HG03457 (cell line): Measurements from ENCODE around the gene GATC.
A peak's percentile ranks its signal among the peaks of the same experiment; 100 is the strongest.
"Not testable (repeated sequence)": the region's sequence is repeated elsewhere in the genome, so short reads cannot be mapped to it uniquely, and the experiment has no call there.

Experiments
- ATAC-seq: cut with Tn5 transposase; IDR thresholded peaks from one replicate; pipeline ENCODE4 v1.9.1; 2021; ENCODE audit warnings: moderate number of reproducible peaks; ENCODE audit not compliant: unreplicated experiment

The GATC gene

DNA sequence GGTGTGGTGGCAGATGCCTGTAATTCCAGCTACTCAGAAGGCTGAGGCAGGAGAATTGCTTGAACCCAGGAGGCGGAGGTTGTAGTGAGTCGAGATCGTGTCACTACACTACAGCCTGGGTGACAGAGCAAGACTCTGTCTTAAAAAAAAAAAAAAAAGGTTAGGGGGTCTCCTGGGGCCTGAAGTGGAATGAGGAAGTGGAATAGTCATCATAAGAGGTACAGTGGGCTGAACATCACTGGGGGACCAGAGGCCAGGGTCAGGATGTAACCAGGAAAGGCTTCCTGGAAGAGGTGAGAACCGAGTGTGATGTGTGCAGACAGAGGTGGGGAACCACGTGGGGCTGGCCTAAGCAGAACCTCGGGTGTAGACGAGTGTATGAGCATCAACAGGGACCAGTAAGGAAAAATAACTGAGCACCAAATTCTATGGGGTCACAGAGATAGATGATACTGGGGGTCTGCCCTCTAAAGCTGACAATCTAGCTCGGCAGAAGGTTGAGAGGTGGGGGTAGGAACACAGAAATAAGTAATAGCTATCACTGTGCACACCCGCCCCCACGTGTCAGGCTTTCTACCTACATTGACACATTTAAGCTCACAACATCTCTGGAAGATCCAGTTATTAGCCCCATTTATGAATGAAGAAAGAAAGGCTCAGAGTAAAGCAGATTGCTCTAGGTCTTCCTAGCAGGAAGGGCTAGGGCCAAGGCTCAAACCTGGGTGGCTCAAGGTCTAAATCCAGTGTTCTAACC, 13.3 kb upstream of the GATC start:
- ATAC-seq = no peak

DNA sequence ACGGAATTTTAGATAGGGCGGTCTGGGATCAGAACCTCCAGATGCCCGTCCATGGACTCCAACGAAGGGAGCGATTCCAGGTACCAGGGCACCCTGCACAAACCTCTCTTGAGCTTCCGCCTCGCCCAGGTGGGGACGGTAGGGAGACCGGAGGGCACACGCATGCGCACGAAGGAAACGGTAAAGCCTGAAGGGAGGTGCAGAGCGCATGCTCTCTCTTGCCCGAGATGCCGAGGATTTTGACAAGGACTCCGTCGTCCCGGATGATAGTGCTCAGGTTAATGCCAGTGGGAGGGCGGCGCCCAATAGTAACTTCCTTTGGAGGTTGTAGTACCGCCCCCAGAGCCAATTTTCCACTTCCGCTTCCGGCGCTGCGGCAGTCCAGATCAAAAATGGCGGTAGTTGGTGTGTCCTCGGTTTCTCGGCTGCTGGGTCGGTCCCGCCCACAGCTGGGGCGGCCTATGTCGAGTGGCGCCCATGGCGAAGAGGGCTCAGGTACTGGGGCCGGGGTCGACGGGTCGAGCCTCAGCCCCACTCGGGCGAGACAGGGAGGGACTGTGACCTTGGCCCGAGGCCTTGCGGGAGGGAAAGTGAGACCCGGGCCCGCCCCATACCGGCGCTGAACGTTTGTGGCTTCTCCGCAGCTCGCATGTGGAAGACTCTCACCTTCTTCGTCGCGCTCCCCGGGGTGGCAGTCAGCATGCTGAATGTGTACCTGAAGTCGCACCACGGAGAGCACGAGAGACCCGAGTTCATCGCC, 8.3 kb upstream of the GATC start, which contains the start of gene COX6A1:
Gene COX6A1 (plus strand): TSS at position 379 of the 760 bp plus-strand sequence. CDS start 14 bp downstream, at position 393.
- peak; percentile 89 for ATAC-seq

GRCh38 chr12:120438495-120439198, 7.6 kb upstream of the GATC start:
- ATAC-seq = no peak

DNA sequence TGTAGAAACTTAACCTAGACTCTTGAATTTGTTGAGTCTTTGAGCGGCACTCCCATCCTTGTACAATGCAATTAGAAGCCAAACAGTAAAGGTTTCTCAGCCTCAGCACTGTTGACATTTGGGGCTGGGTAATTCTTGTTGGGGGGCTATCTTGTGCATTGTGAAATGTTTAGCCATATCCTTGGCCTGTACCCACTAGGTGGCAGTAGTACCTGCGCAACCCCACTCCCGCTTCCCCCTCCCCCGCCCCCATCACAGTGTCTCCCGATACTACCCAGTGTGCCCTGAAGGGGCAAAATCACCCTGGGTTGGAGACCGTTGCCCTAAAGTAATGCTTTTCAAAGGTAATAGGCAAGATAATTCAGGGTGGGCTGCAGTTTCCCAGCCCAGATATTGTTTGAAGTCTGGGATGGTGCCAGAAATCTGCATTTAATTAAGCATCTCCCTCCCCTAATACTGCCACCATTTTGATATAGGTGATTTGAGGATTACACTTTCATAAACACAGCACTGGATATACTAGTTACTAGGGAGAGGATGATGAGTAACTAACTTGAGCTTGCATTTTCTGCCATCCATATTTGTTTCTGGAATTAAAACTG, 6.5 kb upstream of the GATC start:
- no peak for ATAC-seq

- ATAC-seq = no peak
Measured at GRCh38 chr12:120444676-120445075, 1.6 kb upstream of the GATC start.

GRCh38 chr12:120446844-120447178, 567 bp downstream of the GATC start:
- peak; percentile 21 for ATAC-seq

DNA sequence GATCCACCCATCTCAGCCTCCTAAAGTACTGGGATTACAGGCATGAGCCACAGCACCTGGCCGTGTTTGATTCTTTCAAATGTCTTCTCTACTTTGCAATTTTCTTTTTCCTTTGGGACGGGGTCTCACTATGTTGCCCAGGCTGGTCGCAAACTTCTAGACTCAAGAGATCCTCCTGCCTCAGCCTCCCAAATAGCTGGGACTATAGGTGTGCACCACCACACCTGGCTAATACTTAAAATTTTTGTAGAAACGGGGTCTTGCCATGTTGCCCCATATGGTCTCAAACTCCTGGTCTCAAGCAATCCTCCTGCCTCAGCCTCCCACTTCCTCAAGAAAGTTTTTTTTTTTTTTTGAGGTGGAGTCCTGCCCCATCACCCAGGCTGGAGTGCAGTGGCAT, 1.7 kb downstream of the GATC start:
- ATAC-seq = no peak

- ATAC-seq = not testable (repeated sequence)
Measured at GRCh38 chr12:120452524-120452923, 6.3 kb downstream of the GATC start.

- ATAC-seq = no peak
Measured at GRCh38 chr12:120453060-120453750, 7.0 kb downstream of the GATC start.

- ATAC-seq = no peak
Measured at GRCh38 chr12:120453977-120454376, 7.7 kb downstream of the GATC start.

GRCh38 chr12:120455302-120455701, 9.1 kb downstream of the GATC start:
- no peak for ATAC-seq

DNA sequence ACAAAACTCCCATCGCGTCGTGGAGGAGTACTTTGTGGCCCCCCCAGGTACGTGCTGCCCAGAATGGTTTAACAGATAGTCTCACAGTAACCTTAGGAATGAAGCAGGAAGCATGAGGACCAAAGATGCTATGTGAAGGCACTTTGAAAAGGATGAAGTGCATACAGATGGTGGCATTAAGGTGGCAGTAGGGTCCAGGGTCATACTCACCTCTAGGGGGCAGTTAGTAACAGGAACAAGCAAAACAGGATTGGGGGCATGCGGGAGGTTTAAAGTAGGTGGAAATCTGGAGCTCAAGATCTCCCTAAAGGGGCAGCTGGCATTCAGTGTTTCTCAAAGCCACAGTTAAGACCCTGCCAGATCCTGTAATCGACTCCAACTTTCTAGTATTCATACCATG, 10.9 kb downstream of the GATC start:
- ATAC-seq = no peak

DNA sequence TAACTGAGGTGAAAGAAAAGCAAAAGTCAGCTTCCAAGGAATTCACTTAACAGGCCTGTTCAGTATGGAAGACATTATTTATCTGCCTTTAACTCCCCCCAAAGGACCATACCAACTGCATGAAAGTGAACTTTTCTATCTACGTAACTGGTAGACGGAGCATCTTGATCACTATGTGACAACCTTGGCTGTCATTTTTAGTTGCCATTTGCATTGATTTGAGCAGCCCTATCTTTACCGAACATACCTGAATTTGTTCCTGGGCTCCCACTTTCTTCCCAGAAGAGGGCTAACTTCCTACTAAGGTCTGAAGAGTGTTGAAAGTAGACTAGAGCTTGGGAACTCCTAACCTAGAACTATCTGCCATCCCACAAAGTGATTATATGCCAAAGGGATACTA, 13.9 kb downstream of the GATC start:
- ATAC-seq = no peak

DNA sequence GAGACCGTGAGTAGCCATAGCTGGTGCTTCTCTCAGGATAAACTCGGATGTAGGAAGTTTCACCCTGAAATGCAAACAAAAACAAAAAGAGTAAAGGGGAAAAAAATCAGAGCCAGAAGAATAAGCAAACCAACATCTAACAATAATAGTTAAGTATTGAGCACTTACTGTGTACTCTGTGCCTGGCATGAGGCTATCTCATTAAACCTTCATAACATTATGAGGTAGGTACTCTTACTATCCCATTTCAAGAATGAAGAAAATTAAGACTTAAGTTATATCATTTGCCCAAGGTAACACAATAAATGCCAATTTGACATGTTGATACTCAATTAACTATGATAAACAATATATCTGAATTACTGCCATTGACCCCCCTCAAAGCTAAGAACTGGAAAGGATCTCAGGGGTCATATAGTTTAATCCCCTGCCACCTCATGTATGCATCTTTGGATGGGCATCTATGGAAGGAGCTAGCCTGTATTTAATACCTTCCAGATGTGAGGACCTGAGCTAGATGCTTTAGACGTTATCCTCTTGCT, 15.9 kb downstream of the GATC start:
- ATAC-seq = no peak

DNA sequence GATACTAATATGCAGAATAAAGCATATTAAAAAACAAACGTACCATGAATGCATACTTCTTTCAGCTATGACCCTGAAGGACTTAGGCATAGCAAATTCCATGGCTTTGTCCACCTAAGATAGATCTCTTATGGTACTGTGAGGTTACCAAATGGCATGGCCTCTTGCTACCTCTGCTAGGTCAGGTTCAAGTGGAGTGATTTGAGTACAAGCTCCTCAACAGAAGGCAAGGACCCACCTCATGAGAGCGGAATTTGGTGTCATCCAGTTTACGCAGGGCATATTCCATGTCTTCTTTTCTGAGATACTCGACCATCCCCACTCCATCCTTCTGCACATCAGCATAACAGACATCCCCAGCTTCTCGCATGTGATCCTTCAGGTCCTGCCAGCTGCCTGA, 17.5 kb downstream of the GATC start:
- no peak for ATAC-seq

- ATAC-seq = no peak
Measured at GRCh38 chr12:120465756-120466155, 19.5 kb downstream of the GATC start.

GRCh38 chr12:120466560-120467315, 20.5 kb downstream of the GATC start:
- ATAC-seq = no peak

DNA sequence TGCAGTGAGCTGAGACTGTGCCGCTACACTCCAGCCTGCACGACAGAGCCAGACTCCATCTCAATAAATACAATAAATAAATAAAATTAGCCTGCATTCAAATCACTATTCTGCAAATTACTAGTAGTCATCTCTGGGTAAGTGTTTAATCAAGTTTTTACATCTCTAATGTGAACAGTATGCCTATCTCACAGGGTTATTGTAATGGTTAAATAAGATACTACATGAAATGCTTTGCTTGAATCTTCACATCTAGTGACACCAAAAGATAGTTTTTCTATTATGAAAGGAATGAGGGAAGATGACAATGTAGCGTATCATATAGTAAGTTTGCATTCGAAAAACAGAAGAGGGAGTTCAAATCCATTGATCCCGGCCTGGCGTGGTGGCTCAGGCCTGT, 21.2 kb downstream of the GATC start:
- ATAC-seq = no peak

DNA sequence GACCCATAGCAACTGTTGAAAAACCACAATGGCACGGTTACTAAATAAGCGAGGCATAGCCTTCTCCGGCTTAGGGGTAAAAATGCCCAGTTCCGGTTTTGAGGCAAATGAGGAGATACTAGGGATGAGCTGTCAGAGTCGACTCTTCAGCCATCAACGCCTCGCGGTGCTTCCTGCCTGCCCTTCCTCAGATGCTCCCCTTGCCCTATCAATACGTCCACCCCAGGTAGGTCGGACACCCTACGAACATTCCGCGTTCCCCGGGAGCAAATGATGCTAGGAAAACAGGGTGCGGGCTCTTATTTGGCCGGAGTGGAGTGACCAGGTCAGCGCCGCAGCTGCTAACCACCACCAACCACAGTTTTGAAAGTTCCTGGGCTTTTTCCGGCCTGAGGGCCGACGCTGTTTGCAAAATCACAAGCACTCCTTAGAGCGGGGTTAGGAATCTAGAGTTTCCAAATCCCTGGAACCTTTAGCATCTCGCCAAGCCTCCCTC, 22.1 kb downstream of the GATC start:
- ATAC-seq = no peak
